NT2/D1 (cell line): ENCODE data around the gene OPN1MW3.
"Not testable (repeated sequence)": the region's sequence is repeated elsewhere in the genome, so short reads cannot be mapped to it uniquely, and the experiment has no call there.

ENCODE experiments used
- DNase-seq: peaks from one replicate; pipeline ENCODE4 v3.0.0-alpha.2; 2011; ENCODE audit warnings: low read depth, low spot score
- H3K27me3 ChIP-seq: 2 replicates; pipeline ENCODE4 v1.6.0; 2011; ENCODE audit warnings: mild to moderate bottlenecking; ENCODE audit not compliant: insufficient read length, insufficient read depth
- H3K36me3 ChIP-seq: 2 replicates; pipeline ENCODE4 v1.6.1; 2011; ENCODE audit warnings: mild to moderate bottlenecking, low read length, mixed read lengths; ENCODE audit not compliant: insufficient read depth, insufficient read length
- H3K4me1 ChIP-seq: 2 replicates; pipeline ENCODE4 v1.5.1; 2011; ENCODE audit not compliant: insufficient read depth, insufficient read length
- H3K4me3 ChIP-seq: 2 replicates; pipeline ENCODE4 v1.5.1; 2011; ENCODE audit warnings: low read depth; ENCODE audit not compliant: insufficient read length
- H3K9ac ChIP-seq: 2 replicates; pipeline ENCODE4 v1.6.0; 2011; ENCODE audit warnings: low read depth; ENCODE audit not compliant: insufficient read length
- H3K9me3 ChIP-seq: 2 replicates; pipeline ENCODE4 v1.5.1; 2011; ENCODE audit warnings: mild to moderate bottlenecking, low read length; ENCODE audit not compliant: insufficient read depth
- SUZ12 ChIP-seq: IDR thresholded peaks from 2 replicates; pipeline ENCODE4 v1.6.1; 2011; ENCODE audit not compliant: insufficient read length, insufficient read depth; ENCODE audit errors: extremely low read depth
- YY1 ChIP-seq: IDR thresholded peaks from 2 replicates; pipeline ENCODE4 v1.6.1; 2011; ENCODE audit not compliant: insufficient read length, insufficient read depth
- ZNF274 ChIP-seq: IDR thresholded peaks from 2 replicates; pipeline ENCODE4 v1.6.1; 2011; ENCODE audit warnings: mild to moderate bottlenecking, low read depth, low read length

The OPN1MW3 gene

GRCh38 chrX:154296731-154297130 is 39.3 kb downstream of the OPN1MW3 start:
- H3K9ac ChIP-seq = no peak overlapping the region
- no peaks in the 10 kb centered on the region for H3K27me3 ChIP-seq
- no peaks in the 10 kb centered on the region for H3K36me3 ChIP-seq
- H3K4me3 ChIP-seq = no peak overlapping the region
- no peak for TF ChIP-seq ZNF274
- no peak for TF ChIP-seq SUZ12
- TF ChIP-seq YY1 = no peak
- no peak for DNase-seq
- H3K9me3 ChIP-seq = peaks cover 9% of the 10 kb centered on the region; the same call in 1 of the 2 replicates
- H3K4me1 ChIP-seq = no peaks in the 10 kb centered on the region

- Histone ChIP-seq H3K27me3 (no peaks in the 10 kb centered on the region), H3K4me3 (no peak overlapping the region), H3K36me3 (no peaks in the 10 kb centered on the region), H3K9me3 (peaks cover 9% of the 10 kb centered on the region; the same call in 1 of the 2 replicates), H3K9ac (no peak overlapping the region), H3K4me1 (no peaks in the 10 kb centered on the region)
- no peak for TF ChIP-seq SUZ12
- no peak for TF ChIP-seq ZNF274
- no peak for TF ChIP-seq YY1
- no peak for DNase-seq
These were observed 40.9 kb downstream of the OPN1MW3 start for GRCh38 chrX:154298312-154298711.

- H3K4me1 ChIP-seq = no peaks in the 10 kb centered on the region
- no peak for DNase-seq
- no peaks in the 10 kb centered on the region for H3K36me3 ChIP-seq
- peaks cover 5% of the 10 kb centered on the region; the same call in 1 of the 2 replicates for H3K9me3 ChIP-seq
- no peak overlapping the region for H3K4me3 ChIP-seq
- no peak for TF ChIP-seq SUZ12
- no peak for TF ChIP-seq ZNF274
- no peak for TF ChIP-seq YY1
- no peaks in the 10 kb centered on the region for H3K27me3 ChIP-seq
- H3K9ac ChIP-seq = no peak overlapping the region
These were observed 43.4 kb downstream of the OPN1MW3 start for GRCh38 chrX:154300816-154301215.

GRCh38 chrX:154302998-154303397 is 45.6 kb downstream of the OPN1MW3 start:
- H3K9ac ChIP-seq, H3K27me3 ChIP-seq, H3K4me3 ChIP-seq, H3K4me1 ChIP-seq, H3K36me3 ChIP-seq, H3K9me3 ChIP-seq, DNase-seq: not testable (repeated sequence)

GRCh38 chrX:154303476-154303875 is 46.1 kb downstream of the OPN1MW3 start:
- Histone ChIP-seq H3K4me3 (no peak overlapping the region), H3K9ac (no peak overlapping the region), H3K4me1 (no peaks in the 10 kb centered on the region), H3K9me3 (no peaks in the 10 kb centered on the region), H3K27me3 (no peaks in the 10 kb centered on the region), H3K36me3 (no peaks in the 10 kb centered on the region)
- DNase-seq = no peak
- TF ChIP-seq YY1 (no peak), SUZ12 (no peak)

GRCh38 chrX:154304846-154305245 is 47.5 kb downstream of the OPN1MW3 start:
- Histone ChIP-seq H3K4me1 (no peaks in the 10 kb centered on the region), H3K4me3 (no peak overlapping the region), H3K9me3 (no peaks in the 10 kb centered on the region), H3K27me3 (no peaks in the 10 kb centered on the region), H3K9ac (no peak overlapping the region), H3K36me3 (no peaks in the 10 kb centered on the region)
- no peak for DNase-seq
- no peak for TF ChIP-seq ZNF274
- TF ChIP-seq YY1 = no peak
- TF ChIP-seq SUZ12 = no peak

GRCh38 chrX:154305541-154306205 is 48.3 kb downstream of the OPN1MW3 start:
- Histone ChIP-seq H3K4me1 (no peaks in the 10 kb centered on the region), H3K36me3 (no peaks in the 10 kb centered on the region), H3K9ac (no peak overlapping the region), H3K27me3 (no peaks in the 10 kb centered on the region), H3K9me3 (no peaks in the 10 kb centered on the region), H3K4me3 (no peak overlapping the region)
- no peak for TF ChIP-seq SUZ12
- TF ChIP-seq YY1 = no peak
- TF ChIP-seq ZNF274 = no peak
- no peak for DNase-seq
